Fibroblast of lung (primary cell): ENCODE results near the gene TUBB3. TPM values are rescaled to one million over a fixed set of nuclear protein-coding genes. Genes with fewer than 3 reads are reported as not detected.

Experiments used
- DNase-seq, 2 donors: peaks; one replicate each; pipeline versions ENCODE4 v3.0.0 to v3.0.0-alpha.2; 2010; ENCODE audit warnings: low read depth in 2 of 2
- H2AFZ ChIP-seq: 2 replicates; pipeline ENCODE4 v1.5.1; 2012; ENCODE audit warnings: low read length, control low read depth, inconsistent platforms
- H3K27ac ChIP-seq: 2 replicates; pipeline ENCODE4 v1.5.1; 2011; ENCODE audit warnings: low read length, control low read depth; ENCODE audit not compliant: insufficient read depth
- H3K27me3 ChIP-seq: 2 replicates; pipeline ENCODE4 v1.5.1; 2011; ENCODE audit warnings: mild to moderate bottlenecking, low read length; ENCODE audit not compliant: control insufficient read depth, insufficient read depth
- H3K36me3 ChIP-seq: 2 replicates; pipeline ENCODE4 v1.5.1; 2011; ENCODE audit warnings: low read length; ENCODE audit not compliant: control insufficient read depth, insufficient read depth
- H3K4me1 ChIP-seq: 2 replicates; pipeline ENCODE4 v1.5.1; 2011; ENCODE audit warnings: low read length; ENCODE audit not compliant: control insufficient read depth, insufficient read depth; ENCODE audit errors: extremely low read depth
- H3K4me2 ChIP-seq: 2 replicates; pipeline ENCODE4 v1.5.1; 2011; ENCODE audit warnings: low read length, control low read depth; ENCODE audit not compliant: insufficient read depth; ENCODE audit errors: extremely low read depth
- H3K4me3 ChIP-seq, 4 experiments: fragments of 200-600 bp in 1 of 4; sonication (generic) in 1 of 4; replicated peaks in 1 of 4; 2 replicates each; pipeline ENCODE4 v1.5.1; 2011 to 2016; ENCODE audit warnings: low read length in 4 of 4, low read depth in 3 of 4, mild to moderate bottlenecking in 3 of 4, control low read depth in 2 of 4, inconsistent platforms in 1 of 4, mixed read lengths in 1 of 4; ENCODE audit not compliant: insufficient read depth in 1 of 4; ENCODE audit errors: control extremely low read depth in 1 of 4
- H3K79me2 ChIP-seq: 2 replicates; pipeline ENCODE4 v1.5.1; 2012; ENCODE audit warnings: mild to moderate bottlenecking, low read length, inconsistent platforms; ENCODE audit not compliant: control insufficient read depth, insufficient read depth
- H3K9ac ChIP-seq: 2 replicates; pipeline ENCODE4 v1.5.1; 2011; ENCODE audit warnings: mild to moderate bottlenecking, low read length, control low read depth; ENCODE audit not compliant: insufficient read depth
- H3K9me3 ChIP-seq: 2 replicates; pipeline ENCODE4 v1.5.1; 2012; ENCODE audit warnings: low read depth, low read length; ENCODE audit not compliant: control insufficient read depth, insufficient read depth
- H4K20me1 ChIP-seq: 2 replicates; pipeline ENCODE4 v1.5.1; 2011; ENCODE audit warnings: low read length; ENCODE audit not compliant: control insufficient read depth, insufficient read depth; ENCODE audit errors: extremely low read depth
- CTCF ChIP-seq, 2 donors: IDR thresholded peaks in 1 of 2; conservative IDR thresholded peaks in 1 of 2; 1 replicate in 1 of 2; 2 replicates in 1 of 2; pipeline ENCODE4 v1.5.1; 2011 to 2012; ENCODE audit warnings: low read length in 2 of 2, control low read depth in 1 of 2, inconsistent platforms in 1 of 2, low read depth in 1 of 2, mild to moderate bottlenecking in 1 of 2
- EZH2 ChIP-seq: IDR thresholded peaks from 2 replicates; pipeline ENCODE4 v1.5.1; 2012; ENCODE audit warnings: low read length, control low read depth, mild to moderate bottlenecking; ENCODE audit errors: missing control alignments
- polyA plus RNA-seq, 2 donors: library from polyadenylated mRNA; depleted of rRNA in 1 of 2; stranded (reverse) in 1 of 2; unstranded in 1 of 2; fragments of >200 nt; gene quantifications; 2 replicates each; pipeline ENCODE4 v1.2.1, GENCODE V29; 2011 to 2012; ENCODE audit warnings: missing spikeins in 1 of 2
- total RNA-seq: library from RNA; depleted of rRNA; stranded (reverse); fragments of >200 nt; gene quantifications from 2 replicates; pipeline ENCODE4 v1.2.1, GENCODE V29; 2014

Gene TUBB3
- total and polyA plus RNA-seq, 2 donors (not counting 1 experiment from before 2014, with no cell fraction given) = 134 to 294 TPM

GRCh38 chr16:89949121-89949742 is 26.1 kb downstream of the TUBB3 start:
- Histone ChIP-seq H4K20me1 (no peaks in the 10 kb centered on the region), H3K27ac (no peak overlapping the region), H2AFZ (no peak overlapping the region), H3K9me3 (no peaks in the 10 kb centered on the region), H3K27me3 (no peaks in the 10 kb centered on the region), H3K4me1 (peaks cover 5% of the 10 kb centered on the region), H3K9ac (peak overlapping the region; percentile 55), H3K36me3 (no peaks in the 10 kb centered on the region), H3K79me2 (peaks cover 7% of the 10 kb centered on the region), H3K4me3 (peak overlapping the region; percentile 47 to 64 (median 62)), H3K4me2 (peak overlapping the region; percentile 82)
- no peak for DNase-seq
- TF ChIP-seq CTCF (conservative IDR thresholded peaks at IDR 0.05 in 1 of 2, IDR thresholded peaks at IDR 0.05 in 1 of 2; ENCODE audit: low read depth in 1 of 2, low read length in 2 of 2) (no peak), EZH2 (no peak)

- H3K4me3 ChIP-seq = peak overlapping the region in 3 of 4 experiments; percentile 61 to 64 (median 62)
- H3K9ac ChIP-seq = peak overlapping the region; percentile 7
- no peak for DNase-seq
- peaks cover 3% of the 10 kb centered on the region for H3K36me3 ChIP-seq
- H3K9me3 ChIP-seq = no peaks in the 10 kb centered on the region
- TF ChIP-seq CTCF (conservative IDR thresholded peaks at IDR 0.05 in 1 of 2, IDR thresholded peaks at IDR 0.05 in 1 of 2; ENCODE audit: low read depth in 1 of 2, low read length in 2 of 2) = no peak
- TF ChIP-seq EZH2 = no peak
- peaks cover 5% of the 10 kb centered on the region for H3K4me1 ChIP-seq
- H3K79me2 ChIP-seq = peaks cover 7% of the 10 kb centered on the region
- no peaks in the 10 kb centered on the region for H4K20me1 ChIP-seq
- peak overlapping the region; percentile 82 for H3K4me2 ChIP-seq
- no peak overlapping the region for H2AFZ ChIP-seq
- no peaks in the 10 kb centered on the region for H3K27me3 ChIP-seq
- no peak overlapping the region for H3K27ac ChIP-seq
These were observed 26.6 kb downstream of the TUBB3 start for GRCh38 chr16:89949756-89950155.

GRCh38 chr16:89951509-89951908 is 28.4 kb downstream of the TUBB3 start:
- Histone ChIP-seq H4K20me1 (no peaks in the 10 kb centered on the region), H3K4me1 (peaks cover 5% of the 10 kb centered on the region), H3K4me3 (no peak overlapping the region), H3K79me2 (peaks cover 7% of the 10 kb centered on the region), H3K27me3 (no peaks in the 10 kb centered on the region), H3K9ac (no peak overlapping the region), H3K27ac (no peak overlapping the region), H3K36me3 (peaks cover 7% of the 10 kb centered on the region), H3K9me3 (no peaks in the 10 kb centered on the region), H3K4me2 (no peak overlapping the region), H2AFZ (no peak overlapping the region)
- no peak for TF ChIP-seq EZH2
- no peak for TF ChIP-seq CTCF (conservative IDR thresholded peaks at IDR 0.05 in 1 of 2, IDR thresholded peaks at IDR 0.05 in 1 of 2; ENCODE audit: low read depth in 1 of 2, low read length in 2 of 2)
- no peak for DNase-seq
